Suprapubic skin (tissue), 4 donors: ENCODE results near the gene IPO13.

Experiments used
- CTCF ChIP-seq, 2 donors: fragments of 200-600 bp in 1 of 2; fragments of 450-650 bp in 1 of 2; sonication (generic) in 1 of 2; IDR thresholded peaks; one replicate each; pipeline ENCODE4 v1.5.1; 2016 to 2019; ENCODE audit warnings: antibody characterized with exemption in 2 of 2, mild to moderate bottlenecking in 1 of 2, moderate library complexity in 1 of 2
- POLR2A ChIP-seq, 2 donors: fragments of 450-650 bp; IDR thresholded peaks; one replicate each; pipeline ENCODE4 v1.6.1; 2017; ENCODE audit warnings: antibody characterized with exemption in 2 of 2, mild to moderate bottlenecking in 2 of 2, moderate library complexity in 2 of 2
- POLR2AphosphoS5 ChIP-seq, 3 donors: sonication (generic); formaldehyde crosslinking; IDR thresholded peaks; one replicate each; pipeline ENCODE4 v1.6.1; 2017; ENCODE audit warnings: antibody characterized with exemption in 3 of 3

GRCh38 chr1:44008259-44008658 lies 61.5 kb downstream of the IPO13 start:
- no peak for TF ChIP-seq CTCF (IDR thresholded peaks at IDR 0.05)
- no peak for TF ChIP-seq POLR2AphosphoS5 (IDR thresholded peaks at IDR 0.05)
- no peak for TF ChIP-seq POLR2A (IDR thresholded peaks at IDR 0.05)
